Dermis microvascular lymphatic vessel endothelial cell (primary cell): ENCODE measurements around the gene TRPM2. TPM values are rescaled to one million over a fixed set of nuclear protein-coding genes. Genes with fewer than 3 reads are reported as not detected.
"Not testable (repeated sequence)": the region's sequence is repeated elsewhere in the genome, so short reads cannot be mapped to it uniquely, and the experiment has no call there.

ENCODE experiments used
- DNase-seq, 2 donors: peaks; one replicate each; pipeline versions ENCODE4 v3.0.0 to v3.0.0-alpha.2; 2010; ENCODE audit warnings: low read depth in 2 of 2
- total RNA-seq: library from RNA; depleted of rRNA; stranded (reverse); fragments of >200 nt; gene quantifications from 2 replicates; pipeline ENCODE4 v1.2.1, GENCODE V29; 2014

The TRPM2 gene
- total RNA-seq, 1 donor from 2014 or later, result 0.39 TPM

GRCh38 chr21:44354001-44354405 lies 582 bp downstream of the TRPM2 start:
- no peak for DNase-seq

- DNase-seq, result no peak
Measured at GRCh38 chr21:44354775-44355771, 1.7 kb downstream of the TRPM2 start.

- no peak for DNase-seq
Measured at GRCh38 chr21:44356160-44356559, 2.7 kb downstream of the TRPM2 start.

- no peak for DNase-seq
Measured at GRCh38 chr21:44356636-44357035, 3.2 kb downstream of the TRPM2 start.

- DNase-seq, result no peak
Measured at GRCh38 chr21:44357064-44357837, 3.8 kb downstream of the TRPM2 start.

GRCh38 chr21:44359396-44359795 lies 6.0 kb downstream of the TRPM2 start:
- no peak for DNase-seq

GRCh38 chr21:44360159-44360558 lies 6.7 kb downstream of the TRPM2 start:
- no peak for DNase-seq

GRCh38 chr21:44361903-44362302 lies 8.5 kb downstream of the TRPM2 start:
- DNase-seq, result not testable (repeated sequence)

- no peak for DNase-seq
Measured at GRCh38 chr21:44363278-44363677, 9.9 kb downstream of the TRPM2 start.

GRCh38 chr21:44364151-44365053 lies 11.0 kb downstream of the TRPM2 start:
- DNase-seq, result no peak

GRCh38 chr21:44365251-44365966 lies 12.0 kb downstream of the TRPM2 start:
- no peak for DNase-seq

- no peak for DNase-seq
Measured at GRCh38 chr21:44365967-44366585, 12.7 kb downstream of the TRPM2 start.

GRCh38 chr21:44366586-44367211 lies 13.3 kb downstream of the TRPM2 start:
- no peak for DNase-seq

- DNase-seq, result no peak
Measured at GRCh38 chr21:44368711-44369446, 15.5 kb downstream of the TRPM2 start.

GRCh38 chr21:44370027-44370735 lies 16.8 kb downstream of the TRPM2 start:
- DNase-seq, result no peak

GRCh38 chr21:44370786-44371410 lies 17.5 kb downstream of the TRPM2 start:
- no peak for DNase-seq

GRCh38 chr21:44371596-44371995 lies 18.2 kb downstream of the TRPM2 start:
- no peak for DNase-seq

GRCh38 chr21:44372616-44373015 lies 19.2 kb downstream of the TRPM2 start:
- no peak for DNase-seq
